Tibial nerve (tissue), 4 donors: ENCODE measurements around the gene SERTAD1. TPM values are rescaled to one million over a fixed set of nuclear protein-coding genes. Genes with fewer than 3 reads are reported as not detected.
A peak's percentile ranks its signal among the peaks of the same experiment; 100 is the strongest.

Experiments
- DNase-seq, 2 donors: peaks; one replicate each; pipeline ENCODE4 v3.0.0-alpha.2; 2019; ENCODE audit warnings: low spot score in 2 of 2
- H3K27ac ChIP-seq, 4 donors: fragments of 200-600 bp; sonication (generic) in 3 of 4; one replicate each; pipeline ENCODE4 v1.5.1; 2017 to 2019; ENCODE audit warnings: mild to moderate bottlenecking in 1 of 4
- H3K27me3 ChIP-seq, 2 donors: fragments of 200-600 bp; sonication (generic) in 1 of 2; one replicate each; pipeline versions ENCODE4 v1.5.1 to v1.6.0; 2017 to 2019
- H3K36me3 ChIP-seq, 3 donors: fragments of 200-600 bp; sonication (generic); one replicate each; pipeline ENCODE4 v1.5.1; 2018 to 2019
- H3K4me1 ChIP-seq, 4 donors: fragments of 200-600 bp; sonication (generic) in 3 of 4; one replicate each; pipeline ENCODE4 v1.5.1; 2017 to 2019
- H3K4me3 ChIP-seq, 4 donors: fragments of 200-600 bp; sonication (generic) in 3 of 4; one replicate each; pipeline ENCODE4 v1.5.1; 2017 to 2019; ENCODE audit warnings: mild to moderate bottlenecking in 1 of 4, moderate library complexity in 1 of 4
- H3K9me3 ChIP-seq, 4 donors: fragments of 200-600 bp; sonication (generic) in 3 of 4; one replicate each; pipeline ENCODE4 v1.5.1; 2017 to 2019
- CTCF ChIP-seq, 5 experiments: fragments of 200-600 bp in 3 of 5; fragments of 450-650 bp in 2 of 5; sonication (generic) in 3 of 5; IDR thresholded peaks; one replicate each; pipeline ENCODE4 v1.5.1; 2016 to 2019; ENCODE audit warnings: antibody characterized with exemption in 5 of 5, mild to moderate bottlenecking in 3 of 5, moderate library complexity in 2 of 5
- EP300 ChIP-seq, 2 donors: sonication (generic); formaldehyde crosslinking; IDR thresholded peaks; one replicate each; pipeline ENCODE4 v1.6.1; 2017; ENCODE audit warnings: antibody characterized with exemption in 2 of 2, mild to moderate bottlenecking in 1 of 2
- POLR2A ChIP-seq, 2 donors: fragments of 450-650 bp; IDR thresholded peaks; one replicate each; pipeline ENCODE4 v1.6.1; 2017; ENCODE audit warnings: antibody characterized with exemption in 2 of 2, mild to moderate bottlenecking in 2 of 2, moderate library complexity in 2 of 2
- WGBS, 2 donors: methylation state at CpG; one replicate each; pipeline ENCODE4 v1.1.5; 2018; 5-methylcytosine and 5-hydroxymethylcytosine counted together
- total RNA-seq, 4 donors: library from RNA; depleted of rRNA; stranded (reverse); fragments of >200 nt; gene quantifications; one replicate each; pipeline ENCODE4 v1.1.0, GENCODE V29; 2016

Gene SERTAD1
- total RNA-seq, 4 donors from 2014 or later = 18.9 to 22.2 (median 20.4) TPM

- WGBS, 2 donors = 47 to 54% methylated on average over 3 of the region's 3 CpGs
- Histone ChIP-seq H3K4me3 (no peak overlapping the region), H3K27me3 (no peaks in the 10 kb centered on the region), H3K9me3 (no peaks in the 10 kb centered on the region), H3K27ac (no peak overlapping the region), H3K4me1 (peaks cover 0 to 50% (median 2%) of the 10 kb centered on the region in 4 donors), H3K36me3 (peaks cover 0 to 25% (median 0%) of the 10 kb centered on the region in 3 donors)
- no peak for DNase-seq
- TF ChIP-seq POLR2A (IDR thresholded peaks at IDR 0.05) (no peak), CTCF (IDR thresholded peaks at IDR 0.05) (no peak), EP300 (IDR thresholded peaks at IDR 0.05) (no peak)
Observed at GRCh38 chr19:40400559-40400958, 25.2 kb downstream of the SERTAD1 start.

GRCh38 chr19:40398417-40399131, 27.2 kb downstream of the SERTAD1 start:
- WGBS, 2 donors = 47 to 48% methylated on average over 36 to 49 of the region's 49 CpGs

GRCh38 chr19:40397568-40397906, 28.3 kb downstream of the SERTAD1 start:
- DNase-seq = no peak
- peaks cover 0 to 34% (median 0%) of the 10 kb centered on the region in 3 donors for H3K36me3 ChIP-seq
- TF ChIP-seq CTCF (IDR thresholded peaks at IDR 0.05) = no peak
- TF ChIP-seq POLR2A (IDR thresholded peaks at IDR 0.05) = no peak
- TF ChIP-seq EP300 (IDR thresholded peaks at IDR 0.05) = no peak
- no peak overlapping the region for H3K4me3 ChIP-seq
- no peaks in the 10 kb centered on the region for H3K27me3 ChIP-seq
- 88 to 90% methylated on average over 19 to 21 of the region's 22 CpGs for WGBS, 2 donors
- no peaks in the 10 kb centered on the region for H3K9me3 ChIP-seq
- H3K27ac ChIP-seq = no peak overlapping the region
- peaks cover 0 to 26% (median 0%) of the 10 kb centered on the region in 4 donors for H3K4me1 ChIP-seq

More at GRCh38 chr19:40398417-40399131, 27.2 kb downstream of the SERTAD1 start:
- H3K4me3 ChIP-seq = peak overlapping the region in 3 of 4 donors; percentile 6 to 27 (median 19)
- TF ChIP-seq CTCF (IDR thresholded peaks at IDR 0.05) = no peak
- TF ChIP-seq EP300 (IDR thresholded peaks at IDR 0.05) = no peak
- no peak for TF ChIP-seq POLR2A (IDR thresholded peaks at IDR 0.05)
- H3K9me3 ChIP-seq = no peaks in the 10 kb centered on the region
- no peaks in the 10 kb centered on the region for H3K27me3 ChIP-seq
- H3K27ac ChIP-seq = peak overlapping the region in 1 of 4 donors; percentile 5
- H3K4me1 ChIP-seq = peaks cover 0 to 36% (median 2%) of the 10 kb centered on the region in 4 donors
- peaks cover 0 to 34% (median 0%) of the 10 kb centered on the region in 3 donors for H3K36me3 ChIP-seq
- no peak for DNase-seq

GRCh38 chr19:40396886-40397567, 28.8 kb downstream of the SERTAD1 start:
- Histone ChIP-seq H3K9me3 (no peaks in the 10 kb centered on the region), H3K27me3 (no peaks in the 10 kb centered on the region), H3K27ac (no peak overlapping the region), H3K36me3 (peaks cover 0 to 34% (median 0%) of the 10 kb centered on the region in 3 donors), H3K4me1 (peaks cover 0 to 25% (median 0%) of the 10 kb centered on the region in 4 donors), H3K4me3 (no peak overlapping the region)
- no peak for TF ChIP-seq POLR2A (IDR thresholded peaks at IDR 0.05)
- TF ChIP-seq CTCF (IDR thresholded peaks at IDR 0.05) = no peak
- no peak for TF ChIP-seq EP300 (IDR thresholded peaks at IDR 0.05)
- WGBS, 2 donors = 85 to 94% methylated on average over 17 of the region's 20 CpGs
- no peak for DNase-seq

GRCh38 chr19:40395956-40396355, 29.8 kb downstream of the SERTAD1 start:
- Histone ChIP-seq H3K27ac (no peak overlapping the region), H3K9me3 (no peaks in the 10 kb centered on the region), H3K27me3 (no peaks in the 10 kb centered on the region), H3K36me3 (peaks cover 0 to 34% (median 0%) of the 10 kb centered on the region in 3 donors), H3K4me3 (no peak overlapping the region), H3K4me1 (peaks cover 0 to 23% (median 0%) of the 10 kb centered on the region in 4 donors)
- TF ChIP-seq CTCF (IDR thresholded peaks at IDR 0.05) = no peak
- no peak for TF ChIP-seq POLR2A (IDR thresholded peaks at IDR 0.05)
- TF ChIP-seq EP300 (IDR thresholded peaks at IDR 0.05) = no peak
- WGBS, 2 donors = 80 to 87% methylated on average over 10 to 14 of the region's 14 CpGs
- no peak for DNase-seq
